Chondrocyte (in vitro differentiated cells): ENCODE data around the gene ABCA4. TPM values are rescaled to one million over a fixed set of nuclear protein-coding genes. Genes with fewer than 3 reads are reported as not detected.

ENCODE experiments used
- DNase-seq: peaks from one replicate; pipeline ENCODE4 v3.0.0; 2021; ENCODE audit warnings: mixed read lengths, low spot score
- H3K27ac Mint-ChIP-seq: one replicate; pipeline ENCODE4 v1.8.0; 2021; ENCODE audit warnings: mild to moderate bottlenecking, moderate library complexity, mixed read lengths; ENCODE audit not compliant: unreplicated experiment
- H3K27me3 Mint-ChIP-seq: 2 replicates; pipeline ENCODE4 v1.8.0; 2021; ENCODE audit warnings: low read depth, mixed read lengths
- H3K36me3 Mint-ChIP-seq: 2 replicates; pipeline ENCODE4 v1.8.0; 2021; ENCODE audit warnings: low read depth, mixed read lengths
- H3K4me1 Mint-ChIP-seq: 2 replicates; pipeline ENCODE4 v1.8.0; 2021; ENCODE audit warnings: low read depth, mild to moderate bottlenecking, mixed read lengths
- H3K4me3 Mint-ChIP-seq: one replicate; pipeline ENCODE4 v1.8.0; 2021; ENCODE audit warnings: mild to moderate bottlenecking, moderate library complexity, mixed read lengths; ENCODE audit not compliant: unreplicated experiment
- H3K9me3 Mint-ChIP-seq: 2 replicates; pipeline ENCODE4 v1.8.0; 2021; ENCODE audit warnings: low read depth, mixed read lengths
- CTCF ChIP-seq: fragments of 200-600 bp; sonication (generic); IDR thresholded peaks from 2 replicates; pipeline ENCODE4 v1.5.0; 2021; ENCODE audit warnings: antibody characterized with exemption, mild to moderate bottlenecking, moderate library complexity
- total RNA-seq: library from RNA; stranded (reverse); gene quantifications from 3 replicates; pipeline ENCODE4 v1.2.1, GENCODE V29; 2021

Gene ABCA4
- total RNA-seq, 1 donor from 2014 or later = 0.22 TPM

GRCh38 chr1:94130851-94131595 lies 10.1 kb upstream of the ABCA4 start:
- Mint-ChIP-seq H3K9me3 (peaks cover 9% of the 10 kb centered on the region), H3K4me1 (peaks cover 28% of the 10 kb centered on the region), H3K27ac (peak overlapping the region; percentile 94), H3K27me3 (no peaks in the 10 kb centered on the region), H3K4me3 (no peak overlapping the region), H3K36me3 (peaks cover 3% of the 10 kb centered on the region)
- DNase-seq = no peak
- TF ChIP-seq CTCF = no peak

- Mint-ChIP-seq H3K36me3 (no peaks in the 10 kb centered on the region), H3K27me3 (no peaks in the 10 kb centered on the region), H3K27ac (no peak overlapping the region), H3K4me1 (peaks cover 29% of the 10 kb centered on the region), H3K9me3 (no peaks in the 10 kb centered on the region), H3K4me3 (no peak overlapping the region)
- TF ChIP-seq CTCF = no peak
- DNase-seq = no peak
Measured at GRCh38 chr1:94126651-94127050, 5.7 kb upstream of the ABCA4 start.

GRCh38 chr1:94125551-94126514 lies 4.9 kb upstream of the ABCA4 start:
- no peaks in the 10 kb centered on the region for H3K36me3 Mint-ChIP-seq
- TF ChIP-seq CTCF = no peak
- H3K27me3 Mint-ChIP-seq = no peaks in the 10 kb centered on the region
- no peak overlapping the region for H3K4me3 Mint-ChIP-seq
- H3K4me1 Mint-ChIP-seq = peaks cover 21% of the 10 kb centered on the region
- H3K27ac Mint-ChIP-seq = no peak overlapping the region
- H3K9me3 Mint-ChIP-seq = no peaks in the 10 kb centered on the region
- no peak for DNase-seq

GRCh38 chr1:94124538-94124937 lies 3.6 kb upstream of the ABCA4 start:
- no peaks in the 10 kb centered on the region for H3K36me3 Mint-ChIP-seq
- H3K9me3 Mint-ChIP-seq = no peaks in the 10 kb centered on the region
- peaks cover 25% of the 10 kb centered on the region for H3K4me1 Mint-ChIP-seq
- no peaks in the 10 kb centered on the region for H3K27me3 Mint-ChIP-seq
- H3K4me3 Mint-ChIP-seq = no peak overlapping the region
- DNase-seq = no peak
- no peak overlapping the region for H3K27ac Mint-ChIP-seq
- TF ChIP-seq CTCF = no peak

- no peak for DNase-seq
- no peak for TF ChIP-seq CTCF
- no peaks in the 10 kb centered on the region for H3K36me3 Mint-ChIP-seq
- peaks cover 35% of the 10 kb centered on the region for H3K4me1 Mint-ChIP-seq
- no peaks in the 10 kb centered on the region for H3K9me3 Mint-ChIP-seq
- H3K27ac Mint-ChIP-seq = no peak overlapping the region
- no peak overlapping the region for H3K4me3 Mint-ChIP-seq
- H3K27me3 Mint-ChIP-seq = no peaks in the 10 kb centered on the region
Measured at GRCh38 chr1:94122201-94122970, 1.4 kb upstream of the ABCA4 start.
